ENCODE results near the gene EPHB6.

- TF ChIP-seq CTCF (IDR thresholded peaks at IDR 0.05) (no peak), EP300 (IDR thresholded peaks at IDR 0.05) (no peak), POLR2A (IDR thresholded peaks at IDR 0.05) (no peak), POLR2AphosphoS5 (IDR thresholded peaks at IDR 0.05) (no peak)
Observed at GRCh38 chr7:142835487-142835886, 19.4 kb upstream of the EPHB6 start.

Measured in upper lobe of left lung (tissue), 4 donors.